Gastroesophageal sphincter (tissue), 3 donors: ENCODE data around the gene DLK2.

Experiments used
- POLR2AphosphoS5 ChIP-seq: sonication (generic); formaldehyde crosslinking; IDR thresholded peaks from one replicate; pipeline ENCODE4 v1.6.1; 2017; ENCODE audit warnings: antibody characterized with exemption
- TF ChIP-seq, protein P1 (sequence below), 4 experiments: fragments of 200-600 bp in 2 of 4; fragments of 450-650 bp in 2 of 4; sonication (generic) in 1 of 4; IDR thresholded peaks; one replicate each; pipeline ENCODE4 v1.5.1; 2017 to 2019; ENCODE audit warnings: antibody characterized with exemption in 4 of 4, mild to moderate bottlenecking in 2 of 4, moderate library complexity in 2 of 4

DNA sequence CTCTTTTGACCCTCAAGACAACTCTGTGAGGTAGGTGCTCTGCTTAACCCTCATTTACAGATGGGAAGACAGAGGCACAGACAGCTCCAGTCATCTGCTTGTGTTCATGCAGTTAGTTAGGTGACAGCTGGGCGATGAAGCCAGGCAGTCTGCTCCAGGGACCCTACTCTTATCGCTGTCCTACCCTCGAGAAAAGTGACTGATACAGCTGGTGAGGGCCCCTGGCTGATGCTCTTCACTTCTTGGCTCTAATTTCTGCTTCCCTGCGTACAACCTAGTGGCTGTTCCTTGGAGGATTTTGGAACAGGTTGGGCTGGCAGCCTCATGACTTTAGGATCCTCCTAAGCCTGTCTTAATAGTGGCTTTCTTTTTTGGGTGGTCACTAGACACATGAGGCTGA is 12.9 kb upstream of the DLK2 start:
- TF ChIP-seq, protein P1, sequence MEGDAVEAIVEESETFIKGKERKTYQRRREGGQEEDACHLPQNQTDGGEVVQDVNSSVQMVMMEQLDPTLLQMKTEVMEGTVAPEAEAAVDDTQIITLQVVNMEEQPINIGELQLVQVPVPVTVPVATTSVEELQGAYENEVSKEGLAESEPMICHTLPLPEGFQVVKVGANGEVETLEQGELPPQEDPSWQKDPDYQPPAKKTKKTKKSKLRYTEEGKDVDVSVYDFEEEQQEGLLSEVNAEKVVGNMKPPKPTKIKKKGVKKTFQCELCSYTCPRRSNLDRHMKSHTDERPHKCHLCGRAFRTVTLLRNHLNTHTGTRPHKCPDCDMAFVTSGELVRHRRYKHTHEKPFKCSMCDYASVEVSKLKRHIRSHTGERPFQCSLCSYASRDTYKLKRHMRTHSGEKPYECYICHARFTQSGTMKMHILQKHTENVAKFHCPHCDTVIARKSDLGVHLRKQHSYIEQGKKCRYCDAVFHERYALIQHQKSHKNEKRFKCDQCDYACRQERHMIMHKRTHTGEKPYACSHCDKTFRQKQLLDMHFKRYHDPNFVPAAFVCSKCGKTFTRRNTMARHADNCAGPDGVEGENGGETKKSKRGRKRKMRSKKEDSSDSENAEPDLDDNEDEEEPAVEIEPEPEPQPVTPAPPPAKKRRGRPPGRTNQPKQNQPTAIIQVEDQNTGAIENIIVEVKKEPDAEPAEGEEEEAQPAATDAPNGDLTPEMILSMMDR (IDR thresholded peaks at IDR 0.05), result no peak
- no peak for TF ChIP-seq POLR2AphosphoS5
